Peyer's patch (tissue), 4 donors: Measurements from ENCODE around the gene PLS1.

Source experiments
- POLR2A ChIP-seq, 2 donors: fragments of 450-650 bp; IDR thresholded peaks; one replicate each; pipeline ENCODE4 v1.5.1; 2017; ENCODE audit warnings: antibody characterized with exemption in 2 of 2, mild to moderate bottlenecking in 2 of 2, moderate library complexity in 2 of 2
- TF ChIP-seq, protein P1 (sequence below), 6 experiments: fragments of 450-650 bp in 4 of 6; fragments of 200-600 bp in 2 of 6; sonication (generic) in 1 of 6; IDR thresholded peaks; one replicate each; pipeline ENCODE4 v1.5.1; 2017 to 2019; ENCODE audit warnings: antibody characterized with exemption in 6 of 6, mild to moderate bottlenecking in 3 of 6, moderate library complexity in 1 of 6

DNA sequence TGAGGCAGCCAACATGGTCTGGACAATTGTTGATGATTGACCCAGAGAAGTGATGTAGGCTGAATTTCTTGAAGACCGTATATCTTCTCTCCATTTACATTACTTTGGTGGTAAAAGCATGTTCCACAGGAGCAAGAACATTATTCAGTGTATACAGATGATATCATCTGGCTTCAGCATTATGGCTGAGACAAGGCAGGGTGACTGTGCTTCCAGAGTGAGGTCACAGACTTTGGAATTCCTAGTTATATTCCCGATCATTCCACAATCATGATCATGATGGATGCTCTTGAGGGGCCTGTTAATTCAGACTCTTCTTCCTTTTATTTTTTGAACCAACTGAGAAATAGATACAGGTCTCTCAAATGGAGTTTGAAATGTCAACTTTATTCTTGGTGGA, 19.0 kb downstream of the PLS1 start:
- TF ChIP-seq, protein P1, sequence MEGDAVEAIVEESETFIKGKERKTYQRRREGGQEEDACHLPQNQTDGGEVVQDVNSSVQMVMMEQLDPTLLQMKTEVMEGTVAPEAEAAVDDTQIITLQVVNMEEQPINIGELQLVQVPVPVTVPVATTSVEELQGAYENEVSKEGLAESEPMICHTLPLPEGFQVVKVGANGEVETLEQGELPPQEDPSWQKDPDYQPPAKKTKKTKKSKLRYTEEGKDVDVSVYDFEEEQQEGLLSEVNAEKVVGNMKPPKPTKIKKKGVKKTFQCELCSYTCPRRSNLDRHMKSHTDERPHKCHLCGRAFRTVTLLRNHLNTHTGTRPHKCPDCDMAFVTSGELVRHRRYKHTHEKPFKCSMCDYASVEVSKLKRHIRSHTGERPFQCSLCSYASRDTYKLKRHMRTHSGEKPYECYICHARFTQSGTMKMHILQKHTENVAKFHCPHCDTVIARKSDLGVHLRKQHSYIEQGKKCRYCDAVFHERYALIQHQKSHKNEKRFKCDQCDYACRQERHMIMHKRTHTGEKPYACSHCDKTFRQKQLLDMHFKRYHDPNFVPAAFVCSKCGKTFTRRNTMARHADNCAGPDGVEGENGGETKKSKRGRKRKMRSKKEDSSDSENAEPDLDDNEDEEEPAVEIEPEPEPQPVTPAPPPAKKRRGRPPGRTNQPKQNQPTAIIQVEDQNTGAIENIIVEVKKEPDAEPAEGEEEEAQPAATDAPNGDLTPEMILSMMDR (IDR thresholded peaks at IDR 0.05) = no peak
- TF ChIP-seq POLR2A (IDR thresholded peaks at IDR 0.05) = no peak
